Stimulated activated CD8-positive, alpha-beta memory T cell treated with anti-CD3 and anti-CD28 coated beads, Interleukin-4, amount 100 ng/mL, for 24 hours (primary cell): ENCODE data around the gene ADAP1.

Experiments
- DNase-seq: peaks from one replicate; pipeline ENCODE4 v3.0.0-alpha.2; 2020; ENCODE audit warnings: low read depth

Gene ADAP1

DNA sequence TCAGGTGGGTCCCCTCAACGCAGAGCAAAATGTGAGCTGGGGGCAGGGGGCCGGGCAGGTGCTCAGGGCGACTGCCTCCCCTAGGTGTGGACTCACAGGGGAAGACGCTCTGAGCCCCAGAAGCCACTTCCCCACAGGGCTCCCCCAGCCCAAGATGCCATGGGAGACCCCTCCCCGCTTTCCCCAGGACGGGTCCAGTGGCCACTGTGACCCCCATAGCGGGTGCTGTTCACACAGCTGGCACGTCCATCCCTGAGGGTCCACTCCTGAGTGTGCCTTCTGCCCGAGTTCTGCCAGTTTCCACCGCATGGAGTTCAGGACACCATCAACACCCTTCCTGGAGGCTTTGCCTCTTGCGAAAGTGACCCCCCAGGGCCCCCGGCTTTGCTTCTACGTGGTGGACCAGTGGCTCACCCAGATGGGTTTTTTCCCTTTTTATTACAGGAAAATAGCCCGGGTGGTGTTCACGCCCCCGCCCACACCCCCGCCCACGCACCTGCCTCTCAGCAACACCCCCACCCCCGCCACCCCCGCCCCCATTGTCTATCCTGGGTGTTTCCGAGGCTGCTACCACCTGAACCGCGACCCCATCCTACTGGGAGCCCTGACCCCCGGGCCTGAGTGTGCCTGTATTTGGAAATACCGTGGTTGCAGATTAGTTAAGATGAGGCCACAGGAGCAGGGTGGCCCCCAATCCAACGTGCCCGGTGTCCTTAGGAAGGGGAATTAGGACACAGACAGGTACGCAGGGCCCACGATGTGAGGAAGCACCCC lies 32.0 kb downstream of the ADAP1 start:
- DNase-seq: peak; percentile 62

DNA sequence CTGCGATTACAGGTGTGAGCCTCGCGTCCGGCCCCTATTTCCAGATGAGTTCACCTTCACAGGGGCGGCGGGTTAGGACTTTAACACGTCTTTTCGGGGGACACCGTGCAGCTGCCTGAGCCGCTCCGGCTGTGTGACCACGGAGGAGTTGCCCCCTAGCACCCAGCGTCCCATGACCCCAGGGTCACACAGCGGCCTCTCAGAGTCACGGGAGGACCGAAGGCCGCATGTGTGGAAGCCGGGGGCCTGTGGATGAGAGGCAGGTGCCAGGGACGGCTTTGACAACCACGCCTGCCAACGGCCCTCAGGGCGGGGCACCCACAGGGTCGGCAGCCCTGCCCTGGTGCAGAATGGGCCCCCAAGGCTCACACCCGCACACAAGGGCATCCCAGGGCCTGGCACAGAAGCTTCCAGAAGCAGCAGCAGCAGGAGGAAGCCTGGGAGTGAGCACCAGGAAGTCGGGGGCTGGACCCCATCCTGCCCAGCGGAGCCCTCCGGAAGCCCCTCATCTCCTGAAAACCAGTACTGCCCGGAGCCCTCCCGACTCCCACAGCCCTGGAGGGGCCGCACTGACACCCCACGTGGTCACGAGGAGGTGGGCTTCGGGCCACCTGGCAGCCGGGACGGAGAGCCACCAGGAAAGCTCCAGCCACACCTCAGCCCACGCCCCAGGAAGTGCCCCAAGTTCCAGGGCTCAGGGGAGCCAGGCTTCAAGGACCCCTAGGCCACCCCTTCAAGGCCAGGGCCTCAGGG lies 32.7 kb downstream of the ADAP1 start:
- DNase-seq: no peak

DNA sequence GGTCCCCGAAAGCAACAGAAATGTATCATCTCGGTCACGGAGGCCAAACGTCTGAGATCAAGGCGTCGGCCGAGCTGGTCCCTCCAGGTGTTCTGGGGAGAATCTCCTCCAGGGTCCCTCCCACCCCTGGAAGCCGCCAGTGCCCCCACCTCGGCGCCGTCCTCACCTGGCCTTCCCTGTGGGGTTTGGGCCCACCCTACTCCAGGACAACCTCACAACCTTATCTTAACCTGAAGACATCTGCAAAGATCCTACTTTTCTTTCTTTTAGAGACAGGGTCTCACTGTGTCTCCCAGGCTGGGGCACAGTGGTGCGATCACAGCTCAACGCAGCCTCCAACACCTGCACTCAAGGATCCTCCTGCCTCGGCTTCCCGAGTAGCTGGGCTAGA lies 33.4 kb downstream of the ADAP1 start:
- no peak for DNase-seq

DNA sequence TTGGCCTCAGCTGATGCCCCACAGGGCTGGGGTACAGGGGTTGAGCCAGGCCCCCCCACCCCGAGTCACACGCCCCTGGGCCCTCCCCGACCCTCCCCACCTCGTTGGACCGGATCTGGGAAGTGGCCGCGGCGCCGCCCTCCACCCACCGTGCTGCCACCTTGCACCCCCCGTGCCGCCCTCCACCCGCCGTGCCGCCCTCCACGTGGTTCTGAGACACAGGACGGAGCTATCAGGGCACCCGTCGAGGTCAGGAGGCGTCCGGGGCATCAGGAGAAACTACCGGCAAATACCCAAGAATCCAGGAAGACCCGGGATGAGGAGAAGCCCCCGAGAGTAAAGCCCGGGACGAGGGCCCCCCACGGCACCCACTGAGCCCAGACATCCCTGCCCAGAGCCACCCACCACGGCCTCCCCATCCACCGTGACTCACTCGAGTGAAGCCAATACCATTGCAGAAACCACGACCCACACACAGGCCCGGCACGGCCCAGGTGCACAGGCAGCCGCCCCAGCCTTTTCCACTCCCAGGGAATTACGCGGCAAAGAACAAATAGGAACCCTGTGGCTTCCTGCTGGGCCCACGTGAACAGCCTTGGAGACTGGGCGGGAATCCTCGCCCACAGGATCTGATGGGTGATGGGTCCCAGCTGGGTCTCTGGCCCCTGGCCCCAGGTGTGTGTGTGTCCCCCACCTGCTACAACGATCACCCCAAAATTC lies 34.0 kb downstream of the ADAP1 start:
- no peak for DNase-seq

DNA sequence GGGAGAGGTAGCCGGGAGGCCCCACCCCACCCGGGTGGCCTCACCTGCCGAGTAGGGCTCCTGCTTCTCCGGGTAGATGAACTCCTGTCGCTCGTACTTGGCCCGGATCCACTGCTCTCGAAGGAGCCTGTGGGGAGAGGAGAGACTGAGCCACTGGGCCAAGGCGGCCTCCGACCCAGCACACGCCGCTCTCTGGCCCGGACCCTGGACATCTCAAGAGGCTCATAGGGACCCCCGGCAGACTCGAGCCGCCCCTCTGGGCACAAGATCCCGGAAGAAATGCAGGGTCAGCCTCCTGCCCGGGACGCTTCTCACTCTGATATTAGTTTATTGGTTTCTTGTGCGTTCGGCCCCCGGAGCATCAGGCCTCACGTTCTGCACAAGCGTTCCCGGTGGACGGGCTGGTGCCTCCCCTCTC lies 34.5 kb downstream of the ADAP1 start:
- DNase-seq: no peak

DNA sequence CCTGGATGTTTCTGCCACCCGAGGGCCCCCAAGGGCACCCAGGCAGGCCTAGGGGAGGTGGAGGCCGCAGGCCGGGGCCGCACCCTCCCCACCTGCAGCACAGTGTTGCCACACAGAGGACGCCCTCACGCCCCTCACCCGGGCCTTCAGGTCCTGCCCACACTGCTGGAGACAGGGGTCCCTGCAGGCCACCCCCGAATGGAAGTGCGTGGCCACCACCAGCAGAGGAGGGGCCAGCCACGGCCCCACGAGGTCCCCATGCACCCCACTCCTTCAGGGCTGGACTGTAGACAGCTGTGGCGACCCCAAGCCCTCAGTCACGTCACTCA lies 35.4 kb downstream of the ADAP1 start:
- no peak for DNase-seq

DNA sequence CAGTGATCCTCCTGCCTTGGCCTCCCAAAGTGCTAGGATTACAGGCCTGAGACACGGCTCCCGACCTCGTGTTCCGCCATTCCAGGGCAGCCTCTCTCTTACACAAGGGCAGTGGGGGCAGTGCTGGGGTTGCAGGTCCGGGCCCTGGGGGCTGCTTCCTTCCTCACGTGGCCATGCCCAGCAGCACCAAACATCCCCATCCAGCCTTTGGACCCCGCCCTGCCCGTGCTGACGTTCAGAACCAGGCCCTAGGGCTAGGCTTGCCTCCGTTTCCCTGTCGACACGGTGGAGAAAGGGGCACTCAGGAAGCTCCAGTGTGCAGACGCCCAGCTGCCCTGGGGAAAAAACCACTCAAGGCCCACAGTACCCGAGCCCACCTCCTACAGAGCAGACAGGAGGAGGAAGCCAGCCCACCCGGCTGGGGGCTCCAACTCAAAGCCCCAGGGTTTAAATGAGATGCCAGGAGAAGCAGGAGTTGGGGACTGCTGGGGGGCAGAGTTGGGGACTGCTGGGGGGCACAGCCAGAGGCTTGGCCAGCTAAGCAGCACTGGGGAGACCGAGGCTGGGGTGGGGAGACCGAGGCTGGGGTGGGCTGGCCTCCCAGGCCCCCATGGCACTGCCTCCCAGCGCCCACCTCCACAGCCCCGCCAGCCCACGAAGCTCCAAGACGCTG lies 35.9 kb downstream of the ADAP1 start:
- no peak for DNase-seq

DNA sequence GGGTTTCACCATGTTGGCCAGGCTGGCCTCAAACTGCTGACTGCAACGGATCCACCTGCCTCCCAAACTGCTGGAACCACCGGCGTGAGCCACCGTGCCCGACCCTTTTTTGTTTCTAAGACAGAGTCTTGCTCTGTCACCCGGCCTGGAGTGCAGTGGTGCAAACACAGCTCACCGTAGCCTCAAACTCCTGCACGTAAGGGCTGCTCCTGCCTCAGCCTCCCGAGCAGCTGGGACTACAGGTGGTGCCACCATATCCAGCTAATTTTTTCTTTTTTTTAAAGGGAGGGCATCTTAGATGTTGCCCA lies 36.4 kb downstream of the ADAP1 start:
- no peak for DNase-seq

DNA sequence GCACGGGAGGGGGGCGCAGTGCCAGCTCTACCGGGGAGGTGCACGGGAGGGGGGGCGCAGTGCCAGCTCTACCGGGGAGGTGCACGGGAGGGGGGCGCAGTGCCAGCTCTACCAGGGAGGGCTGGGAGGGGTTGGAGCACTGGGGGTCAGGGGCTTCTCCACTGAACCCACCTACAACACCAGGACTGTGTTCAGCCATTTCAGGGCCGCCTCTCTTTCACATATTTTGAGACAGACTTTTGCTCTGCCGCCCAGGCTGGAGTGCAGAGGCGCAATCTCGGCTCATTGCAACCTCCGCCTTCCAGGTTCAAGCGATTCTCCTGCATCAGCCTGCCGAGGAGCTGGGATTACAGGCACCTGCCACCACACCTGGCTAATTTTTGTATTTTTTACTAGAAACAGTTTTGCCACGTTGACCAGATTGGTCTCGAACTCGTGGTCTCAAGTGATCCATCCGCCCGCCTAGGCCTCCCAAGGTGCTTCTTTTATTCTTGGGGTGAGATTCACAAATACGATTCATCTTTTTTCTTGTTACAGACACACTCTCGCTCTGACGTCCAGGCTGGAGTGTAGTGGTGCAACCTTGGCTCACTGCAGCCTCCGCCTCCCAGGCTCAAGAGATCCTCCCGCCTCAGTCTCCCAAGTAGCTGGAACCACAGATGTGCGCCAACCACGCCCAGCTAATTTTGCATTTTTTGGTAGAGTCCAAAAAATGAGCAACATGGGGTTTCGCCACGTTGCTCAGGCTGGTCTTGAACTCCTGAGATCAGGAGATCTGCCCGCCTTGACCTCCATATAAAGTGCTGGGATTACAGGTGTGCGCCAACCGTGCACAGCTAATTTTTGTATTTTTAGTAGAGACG lies 37.0 kb downstream of the ADAP1 start:
- DNase-seq: no peak

DNA sequence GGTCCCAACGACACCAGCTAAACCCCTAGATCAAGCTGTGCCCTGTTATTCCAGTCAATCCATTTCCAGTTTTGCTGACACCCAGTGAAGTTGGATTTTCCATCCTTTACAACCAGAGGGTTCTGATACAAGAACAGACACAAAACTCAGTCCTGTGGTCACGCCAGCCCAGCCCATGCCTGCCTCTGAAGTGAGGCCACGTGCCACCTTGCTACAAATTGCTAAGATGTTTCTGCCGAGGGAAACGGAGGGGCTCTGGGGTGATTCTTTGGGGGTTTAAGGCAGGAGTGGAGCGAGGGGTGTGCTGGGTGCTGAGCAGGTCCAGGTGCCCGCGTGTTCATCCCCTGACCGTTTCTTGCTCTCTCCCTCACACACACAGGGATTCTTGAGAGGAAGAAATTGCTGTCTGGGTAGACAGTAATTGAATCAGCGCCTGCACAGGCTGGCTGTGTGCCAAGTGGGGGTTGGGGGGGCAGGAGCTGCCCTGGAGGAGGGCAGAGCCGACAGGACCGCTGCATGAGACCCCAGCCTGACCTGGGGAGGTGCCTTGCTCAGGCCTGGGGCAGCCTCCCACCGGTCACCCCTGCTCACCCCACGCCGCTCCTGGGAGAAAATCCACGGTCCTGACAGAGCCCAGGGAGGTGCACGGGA lies 38.1 kb downstream of the ADAP1 start:
- no peak for DNase-seq

DNA sequence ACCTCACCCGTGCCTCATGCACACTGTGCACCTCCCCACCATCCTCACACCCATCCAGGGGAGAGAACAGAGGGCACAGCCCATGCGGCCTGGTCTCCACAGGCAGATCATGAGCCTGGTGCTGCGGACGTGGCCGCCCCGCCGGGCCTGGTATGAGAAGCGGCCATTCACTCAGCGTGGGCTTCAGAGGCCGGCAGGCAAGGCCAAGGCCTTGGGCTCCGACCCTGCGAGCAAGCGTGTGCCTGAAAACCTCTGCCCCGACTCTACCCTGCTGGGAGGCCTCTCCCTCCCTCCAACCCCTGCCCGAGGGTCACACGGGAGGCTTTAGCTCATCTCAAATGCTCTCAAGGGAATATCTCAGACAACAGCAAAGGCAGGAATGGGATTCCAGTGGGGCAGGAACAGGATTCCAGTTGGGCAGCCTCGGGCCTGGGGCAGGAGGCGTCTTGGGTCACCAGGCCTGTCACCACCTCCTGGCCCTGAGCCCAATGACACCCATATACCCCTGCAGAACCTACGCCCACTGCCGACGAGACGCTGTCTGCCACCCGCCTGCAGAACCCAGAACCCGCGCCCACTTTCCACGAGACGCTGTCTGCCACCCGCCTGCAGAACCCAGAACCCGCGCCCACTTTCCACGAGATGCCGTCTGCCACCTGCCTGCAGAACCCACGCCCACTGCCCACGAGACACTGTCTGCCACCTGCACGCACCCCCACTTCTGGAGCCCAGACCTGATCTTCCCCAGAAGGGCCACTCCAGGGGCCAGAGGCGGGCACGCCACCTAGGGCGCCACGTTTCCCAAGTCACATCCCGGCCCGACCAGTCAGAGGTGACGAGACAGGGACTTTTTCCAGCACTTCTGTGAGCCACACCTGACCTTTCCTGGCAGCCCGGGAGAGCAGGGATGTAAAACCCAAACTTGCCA lies 38.9 kb downstream of the ADAP1 start:
- no peak for DNase-seq

DNA sequence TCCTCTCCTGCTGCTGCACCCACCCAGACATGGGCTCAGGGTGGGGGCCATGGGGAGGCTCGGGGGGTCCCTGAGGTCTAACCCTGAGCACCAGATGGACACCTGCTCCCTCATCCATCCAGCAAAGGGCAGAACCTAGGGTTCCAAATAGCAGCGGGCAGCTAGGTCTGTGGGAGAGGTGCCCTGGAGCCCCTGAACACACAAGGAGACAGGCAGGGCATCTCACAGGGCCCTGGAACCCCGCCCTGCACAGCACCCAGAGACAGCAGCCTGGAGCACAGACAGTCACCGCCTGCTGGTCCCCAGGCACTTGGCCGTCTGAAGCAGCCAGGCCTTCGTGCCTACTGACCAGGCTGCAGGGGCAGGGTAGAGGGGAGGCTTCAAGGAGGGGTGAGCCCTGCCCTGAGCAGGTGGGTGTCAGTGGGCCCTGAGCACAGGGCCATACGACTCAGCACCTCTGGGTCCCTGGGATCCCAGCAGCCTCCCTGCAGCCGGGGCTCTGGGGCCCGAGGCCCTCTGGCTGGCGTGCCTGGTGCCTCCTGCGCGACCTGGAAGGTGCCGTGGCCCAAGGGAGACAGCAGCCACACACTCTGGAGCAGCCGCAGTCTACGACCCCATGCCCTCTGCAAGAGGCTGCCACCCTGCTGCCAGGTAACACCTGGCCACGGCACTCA lies 39.8 kb downstream of the ADAP1 start:
- no peak for DNase-seq

DNA sequence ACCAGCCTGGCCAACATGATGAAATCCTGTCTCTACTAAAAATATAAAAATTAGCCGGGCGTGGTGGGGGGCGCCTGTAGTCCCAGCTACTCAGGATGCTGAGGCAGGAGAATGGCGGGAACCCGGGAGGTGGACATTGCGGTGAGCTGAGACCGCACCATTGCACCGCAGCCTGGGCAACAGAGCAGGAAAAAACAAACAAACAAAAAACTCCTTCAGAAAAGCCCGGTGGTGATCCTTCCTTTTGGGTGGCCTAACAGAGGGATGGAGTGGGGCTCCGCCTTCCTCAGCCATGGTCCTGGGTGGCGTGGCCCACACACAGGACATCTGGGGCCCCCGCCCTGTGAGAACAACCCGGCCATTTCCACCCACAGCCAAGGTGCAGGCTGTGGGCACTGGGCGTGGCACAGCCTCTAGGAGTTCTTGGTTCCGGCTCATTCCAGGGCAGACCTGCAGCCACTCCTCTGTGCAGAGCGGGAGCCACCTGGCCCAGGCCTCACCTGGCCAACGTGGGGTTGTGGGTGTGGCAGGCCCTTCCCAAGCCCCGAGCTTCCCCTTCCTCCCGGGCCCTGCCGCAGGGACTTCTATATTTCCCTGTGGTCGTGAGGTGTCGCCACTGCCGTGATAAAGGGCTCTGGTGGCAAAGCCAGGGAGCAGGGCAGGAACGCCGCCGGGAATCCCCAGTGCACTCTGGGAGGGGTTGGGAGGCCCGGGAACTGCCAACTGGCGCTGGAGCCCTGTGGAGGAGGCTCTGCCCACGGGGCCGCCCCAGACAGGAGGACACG lies 40.6 kb downstream of the ADAP1 start:
- DNase-seq: no peak

DNA sequence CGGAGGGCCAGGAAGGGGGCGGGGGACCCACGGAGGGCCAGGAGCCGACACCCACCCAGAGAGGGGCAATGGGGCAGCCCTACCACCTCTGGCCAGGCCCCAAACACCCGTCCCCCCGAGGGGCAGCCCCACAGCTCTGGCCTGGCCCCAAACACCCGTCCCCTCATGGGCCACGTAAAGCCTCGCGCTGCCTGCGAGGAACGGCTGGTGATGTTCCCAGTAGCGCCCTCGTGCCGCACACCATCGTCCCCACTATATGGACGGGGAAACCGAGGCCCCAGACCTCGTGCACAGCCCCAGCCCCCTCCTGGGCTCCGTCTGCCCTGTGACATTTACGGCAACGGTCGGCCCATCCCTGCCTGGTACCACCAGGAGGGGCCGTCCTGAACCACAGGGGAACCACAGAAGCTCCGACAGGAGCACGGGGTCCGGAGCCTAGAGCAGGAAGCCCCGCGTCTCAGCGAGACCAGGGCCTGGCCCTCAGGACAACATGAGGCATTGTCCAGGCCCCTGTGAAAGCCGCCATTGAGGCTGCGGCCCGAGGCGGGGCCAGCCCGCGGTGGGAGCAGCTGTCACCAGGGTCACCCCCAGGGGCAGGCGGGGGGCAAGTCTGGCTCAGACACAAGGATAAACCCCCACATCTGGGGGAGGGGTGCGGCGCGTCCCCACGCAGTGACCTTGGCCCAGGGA lies 42.5 kb downstream of the ADAP1 start:
- DNase-seq: no peak

DNA sequence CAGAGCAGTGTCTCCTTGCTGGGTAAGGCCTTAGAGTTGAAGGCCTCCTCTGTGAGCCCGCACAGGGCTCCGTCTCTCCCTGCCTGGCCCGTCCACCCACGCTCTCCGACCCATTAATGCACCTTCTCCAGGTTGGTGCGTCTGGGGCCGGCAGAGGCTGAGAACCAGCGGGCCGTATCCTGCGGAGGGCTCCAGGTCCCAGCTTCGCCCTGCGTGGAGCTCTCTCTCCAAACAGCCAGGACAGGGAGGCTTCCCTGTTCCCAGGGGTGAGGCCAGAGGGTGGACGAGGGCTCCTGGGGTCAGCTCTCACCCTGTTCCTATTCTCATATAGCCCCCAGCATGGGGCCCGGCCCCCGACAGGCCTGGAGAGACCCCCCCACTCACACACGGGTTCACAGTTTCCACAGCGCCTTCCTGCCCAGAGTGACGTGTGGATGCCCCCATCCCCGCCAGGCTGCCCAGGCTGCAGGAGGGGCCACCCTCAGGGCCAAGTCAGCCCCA lies 43.5 kb downstream of the ADAP1 start:
- no peak for DNase-seq

DNA sequence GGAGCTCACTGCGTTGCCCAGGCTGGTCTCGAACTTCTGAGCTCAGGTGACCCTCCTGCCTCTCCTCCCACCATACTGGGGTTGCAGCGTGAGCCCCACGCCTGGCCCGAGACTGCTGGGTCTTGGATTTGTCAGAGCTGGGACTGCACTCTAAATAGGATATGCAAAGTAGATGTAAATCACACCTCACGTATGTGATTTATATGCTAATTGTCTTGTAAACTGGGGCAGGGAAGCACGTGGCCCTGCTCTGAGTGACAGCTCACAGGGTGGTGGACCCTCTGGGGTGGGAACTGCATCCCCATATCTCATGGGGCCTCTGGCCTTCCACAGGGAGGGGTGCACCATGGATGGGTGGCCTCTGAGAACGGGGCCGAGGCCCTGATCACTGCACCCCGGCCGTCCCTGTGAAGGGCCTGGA lies 44.0 kb downstream of the ADAP1 start:
- no peak for DNase-seq

DNA sequence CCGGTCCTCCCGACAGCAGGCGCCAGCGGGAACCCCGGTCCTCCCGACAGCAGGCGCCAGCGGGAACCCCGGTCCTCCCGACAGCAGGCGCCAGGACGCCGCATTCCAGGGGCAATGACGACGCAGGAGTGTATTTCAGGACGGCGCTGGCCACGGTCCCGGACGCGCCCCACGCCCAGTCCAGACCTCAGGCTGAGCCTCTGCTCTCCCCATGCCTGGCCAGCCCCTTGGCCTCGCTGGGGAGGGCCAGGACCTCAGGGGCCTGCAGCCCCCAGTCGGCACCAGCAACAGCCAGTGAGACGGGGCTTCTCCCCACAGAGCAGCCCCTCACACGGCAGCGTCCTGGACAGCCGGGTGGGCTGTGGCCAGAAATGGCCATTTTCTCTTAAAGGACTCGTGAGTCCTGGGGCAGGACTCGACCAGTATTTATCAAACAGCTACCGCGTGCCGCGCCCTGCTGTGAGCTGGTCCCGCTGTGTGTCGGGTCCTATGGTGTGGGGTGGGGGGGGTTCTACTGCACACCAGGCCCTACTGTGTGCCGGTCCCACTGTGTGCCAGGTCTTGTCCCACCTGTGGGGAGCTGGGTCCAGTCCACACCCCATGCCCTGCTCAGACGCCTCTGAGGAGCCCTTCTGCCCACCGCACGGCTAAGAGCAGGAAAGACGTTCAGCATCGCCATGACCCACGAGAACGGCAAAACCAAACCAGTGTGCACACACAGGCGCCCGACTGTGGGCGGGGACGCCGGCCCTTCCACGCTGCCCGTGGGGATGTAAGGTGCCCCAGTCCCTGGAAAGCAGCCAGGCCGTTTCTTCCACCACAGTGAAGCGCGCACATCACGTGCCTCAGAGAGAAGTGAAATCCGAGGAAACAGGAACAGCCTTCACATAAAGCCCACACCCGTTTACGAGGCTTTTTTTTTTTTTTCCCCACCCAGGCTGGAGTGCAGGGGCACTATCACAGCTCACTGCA lies 44.8 kb downstream of the ADAP1 start:
- no peak for DNase-seq
